GM12874 (cell line): Measurements from ENCODE around the gene RNF146.

Source experiments
- TF ChIP-seq, protein P1 (sequence below): IDR thresholded peaks from 2 replicates; pipeline ENCODE4 v1.5.1; 2011; ENCODE audit warnings: low read depth, mild to moderate bottlenecking, control low read depth, low read length, moderate library complexity; ENCODE audit not compliant: insufficient read depth

RNF146 gene

GRCh38 chr6:127249621-127250020, 17.0 kb upstream of the RNF146 start:
- TF ChIP-seq, protein P1, sequence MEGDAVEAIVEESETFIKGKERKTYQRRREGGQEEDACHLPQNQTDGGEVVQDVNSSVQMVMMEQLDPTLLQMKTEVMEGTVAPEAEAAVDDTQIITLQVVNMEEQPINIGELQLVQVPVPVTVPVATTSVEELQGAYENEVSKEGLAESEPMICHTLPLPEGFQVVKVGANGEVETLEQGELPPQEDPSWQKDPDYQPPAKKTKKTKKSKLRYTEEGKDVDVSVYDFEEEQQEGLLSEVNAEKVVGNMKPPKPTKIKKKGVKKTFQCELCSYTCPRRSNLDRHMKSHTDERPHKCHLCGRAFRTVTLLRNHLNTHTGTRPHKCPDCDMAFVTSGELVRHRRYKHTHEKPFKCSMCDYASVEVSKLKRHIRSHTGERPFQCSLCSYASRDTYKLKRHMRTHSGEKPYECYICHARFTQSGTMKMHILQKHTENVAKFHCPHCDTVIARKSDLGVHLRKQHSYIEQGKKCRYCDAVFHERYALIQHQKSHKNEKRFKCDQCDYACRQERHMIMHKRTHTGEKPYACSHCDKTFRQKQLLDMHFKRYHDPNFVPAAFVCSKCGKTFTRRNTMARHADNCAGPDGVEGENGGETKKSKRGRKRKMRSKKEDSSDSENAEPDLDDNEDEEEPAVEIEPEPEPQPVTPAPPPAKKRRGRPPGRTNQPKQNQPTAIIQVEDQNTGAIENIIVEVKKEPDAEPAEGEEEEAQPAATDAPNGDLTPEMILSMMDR, result no peak

- TF ChIP-seq, protein P1, result no peak
Observed at GRCh38 chr6:127255286-127255685, 11.4 kb upstream of the RNF146 start.

DNA sequence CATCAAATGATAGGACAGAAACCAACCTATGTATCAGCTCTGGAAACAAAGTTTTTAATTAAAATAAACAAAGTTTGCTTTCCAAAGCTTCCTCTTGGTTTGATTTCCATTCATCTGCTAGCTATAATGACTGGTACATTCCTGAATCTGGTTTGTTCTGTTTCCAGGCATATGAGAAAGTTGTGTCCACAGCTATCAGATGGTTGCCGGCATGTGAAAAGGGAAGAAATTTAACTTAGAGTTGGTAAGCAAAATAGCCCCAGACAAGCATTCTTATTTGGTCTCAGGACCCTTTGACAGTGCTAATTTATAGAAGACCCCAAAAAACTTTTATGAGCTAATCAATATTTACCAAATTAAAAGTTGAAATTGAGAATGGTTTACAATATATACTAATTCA, 3.8 kb upstream of the RNF146 start:
- TF ChIP-seq, protein P1, result no peak

- TF ChIP-seq, protein P1, result no peak
Observed at GRCh38 chr6:127263481-127263880, 3.2 kb upstream of the RNF146 start.

DNA sequence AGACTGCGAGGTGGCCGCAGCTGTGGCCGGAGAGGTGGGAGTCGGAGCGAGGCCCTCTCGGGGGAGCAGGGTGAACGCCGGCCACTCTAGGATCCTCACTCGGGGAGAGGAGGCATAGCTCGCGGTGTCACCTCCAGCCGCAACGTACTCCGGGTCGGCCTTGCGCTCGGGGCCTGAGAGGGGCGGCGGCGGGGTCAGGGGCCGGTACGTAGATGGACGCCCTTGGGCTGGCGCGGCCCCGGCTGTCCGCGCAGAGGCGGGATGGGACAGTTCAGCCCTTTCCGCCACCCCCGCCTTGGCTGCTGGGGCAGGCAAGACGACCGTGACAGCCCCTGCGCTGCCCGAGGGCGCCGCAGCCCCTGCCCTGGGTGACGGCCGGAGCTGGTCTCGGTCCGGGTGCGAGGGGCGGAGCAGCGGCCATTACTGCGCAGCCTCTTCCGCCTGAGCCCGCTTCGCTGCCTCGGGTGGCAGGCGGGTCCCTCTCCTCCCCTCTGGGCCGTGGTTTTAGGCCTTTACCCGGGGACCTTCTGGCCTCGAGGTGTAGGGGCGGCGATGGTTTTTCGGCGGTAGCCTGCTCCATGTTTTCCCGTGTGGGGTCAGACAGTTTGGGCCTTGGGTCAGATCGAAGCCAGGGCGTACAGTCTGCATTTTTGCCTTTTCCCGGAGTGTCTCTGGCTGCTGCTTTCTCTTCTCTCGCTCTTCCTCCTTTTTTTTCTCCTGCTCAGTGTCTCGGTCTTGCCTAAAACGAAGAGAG, 405 bp downstream of the RNF146 start:
- TF ChIP-seq, protein P1, result no peak

DNA sequence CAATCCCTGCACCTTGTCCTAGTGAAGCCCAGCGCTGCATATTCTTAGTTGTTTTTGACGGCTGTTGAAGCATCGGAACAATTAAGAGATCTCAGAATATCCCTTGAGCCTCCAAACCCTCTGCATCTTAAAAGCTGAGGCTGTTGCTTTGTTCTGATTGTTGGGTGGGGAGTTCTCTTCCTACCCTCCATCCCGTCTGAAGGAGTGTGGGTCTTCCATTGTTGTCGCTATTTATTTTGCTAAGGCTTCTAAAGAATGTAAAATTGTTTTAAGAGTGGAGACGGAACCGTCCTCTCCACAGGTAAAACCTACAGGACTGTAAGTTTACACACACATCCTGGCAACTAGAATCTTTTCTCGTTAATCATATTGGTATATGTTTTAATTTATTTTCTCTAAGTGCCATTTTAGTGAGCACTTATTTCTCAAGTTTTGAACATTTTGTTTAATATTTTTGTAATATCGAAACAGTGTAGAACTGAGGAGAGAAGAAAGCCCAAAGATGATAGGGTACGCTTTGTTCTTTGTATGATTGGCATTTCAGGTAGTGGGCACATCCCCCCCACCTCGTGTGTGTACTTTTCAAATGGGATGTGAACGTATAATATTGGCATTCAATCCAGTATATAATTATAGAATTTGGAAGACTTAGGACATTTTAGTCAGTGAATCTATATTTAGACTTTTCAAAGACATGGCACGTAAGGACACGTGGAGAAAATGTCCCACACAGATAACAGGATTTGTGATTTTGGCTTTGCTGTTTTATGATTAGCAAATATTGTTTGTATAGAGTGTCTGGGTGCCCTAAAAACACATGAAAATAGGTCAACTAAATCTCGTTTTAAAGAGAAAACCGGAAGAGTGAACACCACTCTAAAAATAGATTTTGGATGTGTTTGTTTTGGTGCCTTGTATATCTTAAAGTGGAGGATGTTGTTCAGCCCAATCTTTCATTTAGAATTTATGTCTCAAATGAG, 1.3 kb downstream of the RNF146 start:
- TF ChIP-seq, protein P1, result no peak

DNA sequence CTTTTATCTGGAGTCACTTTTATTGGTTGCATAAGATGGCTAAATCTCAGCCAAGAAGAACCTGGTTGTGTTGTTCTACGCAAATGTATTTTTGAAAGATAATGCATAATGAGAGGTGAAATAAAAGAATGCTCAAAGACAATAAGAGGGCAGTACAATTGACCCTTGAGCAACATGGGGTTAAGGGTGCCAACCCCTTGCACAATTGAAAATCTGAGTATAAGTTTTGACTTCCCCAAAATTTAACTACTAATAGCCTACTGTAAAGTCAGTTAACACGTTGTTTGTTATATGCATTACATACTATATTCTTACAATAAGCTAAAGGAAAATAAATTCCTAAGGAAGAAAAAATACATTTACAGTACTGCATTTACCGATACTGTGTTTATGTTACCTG, 5.9 kb downstream of the RNF146 start:
- TF ChIP-seq, protein P1, result no peak
